ENCODE measurements around the gene DNAJC27.

- TF ChIP-seq POLR2A (IDR thresholded peaks at IDR 0.05) = no peak
- TF ChIP-seq, protein P1, sequence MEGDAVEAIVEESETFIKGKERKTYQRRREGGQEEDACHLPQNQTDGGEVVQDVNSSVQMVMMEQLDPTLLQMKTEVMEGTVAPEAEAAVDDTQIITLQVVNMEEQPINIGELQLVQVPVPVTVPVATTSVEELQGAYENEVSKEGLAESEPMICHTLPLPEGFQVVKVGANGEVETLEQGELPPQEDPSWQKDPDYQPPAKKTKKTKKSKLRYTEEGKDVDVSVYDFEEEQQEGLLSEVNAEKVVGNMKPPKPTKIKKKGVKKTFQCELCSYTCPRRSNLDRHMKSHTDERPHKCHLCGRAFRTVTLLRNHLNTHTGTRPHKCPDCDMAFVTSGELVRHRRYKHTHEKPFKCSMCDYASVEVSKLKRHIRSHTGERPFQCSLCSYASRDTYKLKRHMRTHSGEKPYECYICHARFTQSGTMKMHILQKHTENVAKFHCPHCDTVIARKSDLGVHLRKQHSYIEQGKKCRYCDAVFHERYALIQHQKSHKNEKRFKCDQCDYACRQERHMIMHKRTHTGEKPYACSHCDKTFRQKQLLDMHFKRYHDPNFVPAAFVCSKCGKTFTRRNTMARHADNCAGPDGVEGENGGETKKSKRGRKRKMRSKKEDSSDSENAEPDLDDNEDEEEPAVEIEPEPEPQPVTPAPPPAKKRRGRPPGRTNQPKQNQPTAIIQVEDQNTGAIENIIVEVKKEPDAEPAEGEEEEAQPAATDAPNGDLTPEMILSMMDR (IDR thresholded peaks at IDR 0.05) = no peak
These were observed 23.2 kb downstream of the DNAJC27 start for GRCh38 chr2:24948506-24948905.

All from esophagus squamous epithelium (tissue), 4 donors.